ENCODE data around the gene PRDM16.

- TF ChIP-seq SMC3 (IDR thresholded peaks at IDR 0.05) (no peak), JUNB (IDR thresholded peaks at IDR 0.05) (no peak), CBX2 (IDR thresholded peaks at IDR 0.05; ENCODE audit: borderline replicate concordance, low read depth) (no peak), CTCF (IDR thresholded peaks at IDR 0.05) (no peak), POLR2A (IDR thresholded peaks at IDR 0.05; ENCODE audit: low read length) (no peak)
Observed at GRCh38 chr1:3136532-3136931, 67.5 kb downstream of the PRDM16 start.

Measured in A549 (cell line).